Fibroblast of lung (primary cell): ENCODE results near the gene HOXA9. TPM values are rescaled to one million over a fixed set of nuclear protein-coding genes. Genes with fewer than 3 reads are reported as not detected.

ENCODE experiments used
- DNase-seq, 2 donors: peaks; one replicate each; pipeline versions ENCODE4 v3.0.0 to v3.0.0-alpha.2; 2010; ENCODE audit warnings: low read depth in 2 of 2
- H2AFZ ChIP-seq: 2 replicates; pipeline ENCODE4 v1.5.1; 2012; ENCODE audit warnings: low read length, control low read depth, inconsistent platforms
- H3K27ac ChIP-seq: 2 replicates; pipeline ENCODE4 v1.5.1; 2011; ENCODE audit warnings: low read length, control low read depth; ENCODE audit not compliant: insufficient read depth
- H3K27me3 ChIP-seq: 2 replicates; pipeline ENCODE4 v1.5.1; 2011; ENCODE audit warnings: mild to moderate bottlenecking, low read length; ENCODE audit not compliant: control insufficient read depth, insufficient read depth
- H3K36me3 ChIP-seq: 2 replicates; pipeline ENCODE4 v1.5.1; 2011; ENCODE audit warnings: low read length; ENCODE audit not compliant: control insufficient read depth, insufficient read depth
- H3K4me1 ChIP-seq: 2 replicates; pipeline ENCODE4 v1.5.1; 2011; ENCODE audit warnings: low read length; ENCODE audit not compliant: control insufficient read depth, insufficient read depth; ENCODE audit errors: extremely low read depth
- H3K4me2 ChIP-seq: 2 replicates; pipeline ENCODE4 v1.5.1; 2011; ENCODE audit warnings: low read length, control low read depth; ENCODE audit not compliant: insufficient read depth; ENCODE audit errors: extremely low read depth
- H3K4me3 ChIP-seq, 4 experiments: fragments of 200-600 bp in 1 of 4; sonication (generic) in 1 of 4; replicated peaks in 1 of 4; 2 replicates each; pipeline ENCODE4 v1.5.1; 2011 to 2016; ENCODE audit warnings: low read length in 4 of 4, low read depth in 3 of 4, mild to moderate bottlenecking in 3 of 4, control low read depth in 2 of 4, inconsistent platforms in 1 of 4, mixed read lengths in 1 of 4; ENCODE audit not compliant: insufficient read depth in 1 of 4; ENCODE audit errors: control extremely low read depth in 1 of 4
- H3K79me2 ChIP-seq: 2 replicates; pipeline ENCODE4 v1.5.1; 2012; ENCODE audit warnings: mild to moderate bottlenecking, low read length, inconsistent platforms; ENCODE audit not compliant: control insufficient read depth, insufficient read depth
- H3K9ac ChIP-seq: 2 replicates; pipeline ENCODE4 v1.5.1; 2011; ENCODE audit warnings: mild to moderate bottlenecking, low read length, control low read depth; ENCODE audit not compliant: insufficient read depth
- H3K9me3 ChIP-seq: 2 replicates; pipeline ENCODE4 v1.5.1; 2012; ENCODE audit warnings: low read depth, low read length; ENCODE audit not compliant: control insufficient read depth, insufficient read depth
- H4K20me1 ChIP-seq: 2 replicates; pipeline ENCODE4 v1.5.1; 2011; ENCODE audit warnings: low read length; ENCODE audit not compliant: control insufficient read depth, insufficient read depth; ENCODE audit errors: extremely low read depth
- EZH2 ChIP-seq: IDR thresholded peaks from 2 replicates; pipeline ENCODE4 v1.5.1; 2012; ENCODE audit warnings: low read length, control low read depth, mild to moderate bottlenecking; ENCODE audit errors: missing control alignments
- polyA plus RNA-seq, 2 donors: library from polyadenylated mRNA; depleted of rRNA in 1 of 2; stranded (reverse) in 1 of 2; unstranded in 1 of 2; fragments of >200 nt; gene quantifications; 2 replicates each; pipeline ENCODE4 v1.2.1, GENCODE V29; 2011 to 2012; ENCODE audit warnings: missing spikeins in 1 of 2
- total RNA-seq: library from RNA; depleted of rRNA; stranded (reverse); fragments of >200 nt; gene quantifications from 2 replicates; pipeline ENCODE4 v1.2.1, GENCODE V29; 2014
- TF ChIP-seq, protein P1 (sequence below), 2 donors: IDR thresholded peaks in 1 of 2; conservative IDR thresholded peaks in 1 of 2; 1 replicate in 1 of 2; 2 replicates in 1 of 2; pipeline ENCODE4 v1.5.1; 2011 to 2012; ENCODE audit warnings: low read length in 2 of 2, control low read depth in 1 of 2, inconsistent platforms in 1 of 2, low read depth in 1 of 2, mild to moderate bottlenecking in 1 of 2

HOXA9 gene
- total and polyA plus RNA-seq, 2 donors (not counting 1 experiment from before 2014, with no cell fraction given) = 0.08 TPM; not detected in 1

DNA sequence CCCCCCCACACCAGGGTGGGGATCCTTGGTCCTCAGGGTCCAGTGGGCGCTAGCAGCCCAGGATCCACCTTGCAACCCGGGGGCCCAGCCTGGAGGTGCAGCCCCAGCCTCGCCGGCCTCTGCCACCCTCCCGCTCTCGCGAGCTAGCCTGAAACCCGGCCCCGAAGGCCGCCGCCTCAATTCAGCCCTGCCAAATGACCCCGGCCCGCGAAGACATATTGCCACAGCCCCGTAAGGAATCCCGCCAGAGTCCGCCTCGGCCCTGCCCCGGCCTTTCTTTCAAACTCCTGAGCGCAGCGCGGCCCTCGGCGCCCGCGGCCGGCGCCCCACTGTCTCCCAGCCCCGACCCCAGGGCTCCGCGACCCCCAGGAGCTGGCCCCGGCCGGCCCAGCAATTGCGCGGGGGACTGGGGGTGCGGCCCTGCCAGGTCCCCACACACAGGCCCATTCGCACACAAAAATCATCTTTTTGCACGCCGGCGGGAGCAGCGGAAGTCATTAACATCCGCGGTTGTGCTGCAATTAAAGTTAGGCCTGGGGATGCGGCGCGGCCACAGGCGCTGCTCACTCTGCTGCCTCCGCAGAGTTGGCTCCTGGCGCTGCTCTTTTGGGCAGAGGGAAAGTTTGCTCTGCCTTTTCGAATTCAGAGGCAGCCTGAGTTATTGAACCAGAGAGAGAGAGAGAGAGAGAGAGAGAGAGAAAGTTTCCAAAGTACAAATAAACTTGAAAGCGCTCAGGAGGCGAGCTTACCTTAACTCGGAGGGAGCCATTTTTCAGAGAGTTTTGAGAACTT, 25.8 kb downstream of the HOXA9 start:
- H2AFZ ChIP-seq = no peak overlapping the region
- no peaks in the 10 kb centered on the region for H4K20me1 ChIP-seq
- peaks cover 2% of the 10 kb centered on the region for H3K36me3 ChIP-seq
- H3K4me3 ChIP-seq = peak overlapping the region; percentile 89 to 99 (median 94)
- H3K27me3 ChIP-seq = no peaks in the 10 kb centered on the region
- H3K4me2 ChIP-seq = peak overlapping the region; percentile 99
- H3K9ac ChIP-seq = peak overlapping the region; percentile 82
- peaks cover 26% of the 10 kb centered on the region for H3K4me1 ChIP-seq
- H3K9me3 ChIP-seq = no peaks in the 10 kb centered on the region
- H3K27ac ChIP-seq = peak overlapping the region; percentile 98
- H3K79me2 ChIP-seq = peaks cover 74% of the 10 kb centered on the region
- DNase-seq = no peak
- no peak for TF ChIP-seq EZH2
- TF ChIP-seq, protein P1, sequence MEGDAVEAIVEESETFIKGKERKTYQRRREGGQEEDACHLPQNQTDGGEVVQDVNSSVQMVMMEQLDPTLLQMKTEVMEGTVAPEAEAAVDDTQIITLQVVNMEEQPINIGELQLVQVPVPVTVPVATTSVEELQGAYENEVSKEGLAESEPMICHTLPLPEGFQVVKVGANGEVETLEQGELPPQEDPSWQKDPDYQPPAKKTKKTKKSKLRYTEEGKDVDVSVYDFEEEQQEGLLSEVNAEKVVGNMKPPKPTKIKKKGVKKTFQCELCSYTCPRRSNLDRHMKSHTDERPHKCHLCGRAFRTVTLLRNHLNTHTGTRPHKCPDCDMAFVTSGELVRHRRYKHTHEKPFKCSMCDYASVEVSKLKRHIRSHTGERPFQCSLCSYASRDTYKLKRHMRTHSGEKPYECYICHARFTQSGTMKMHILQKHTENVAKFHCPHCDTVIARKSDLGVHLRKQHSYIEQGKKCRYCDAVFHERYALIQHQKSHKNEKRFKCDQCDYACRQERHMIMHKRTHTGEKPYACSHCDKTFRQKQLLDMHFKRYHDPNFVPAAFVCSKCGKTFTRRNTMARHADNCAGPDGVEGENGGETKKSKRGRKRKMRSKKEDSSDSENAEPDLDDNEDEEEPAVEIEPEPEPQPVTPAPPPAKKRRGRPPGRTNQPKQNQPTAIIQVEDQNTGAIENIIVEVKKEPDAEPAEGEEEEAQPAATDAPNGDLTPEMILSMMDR (conservative IDR thresholded peaks at IDR 0.05 in 1 of 2, IDR thresholded peaks at IDR 0.05 in 1 of 2; ENCODE audit: low read depth in 1 of 2, low read length in 2 of 2) = no peak

DNA sequence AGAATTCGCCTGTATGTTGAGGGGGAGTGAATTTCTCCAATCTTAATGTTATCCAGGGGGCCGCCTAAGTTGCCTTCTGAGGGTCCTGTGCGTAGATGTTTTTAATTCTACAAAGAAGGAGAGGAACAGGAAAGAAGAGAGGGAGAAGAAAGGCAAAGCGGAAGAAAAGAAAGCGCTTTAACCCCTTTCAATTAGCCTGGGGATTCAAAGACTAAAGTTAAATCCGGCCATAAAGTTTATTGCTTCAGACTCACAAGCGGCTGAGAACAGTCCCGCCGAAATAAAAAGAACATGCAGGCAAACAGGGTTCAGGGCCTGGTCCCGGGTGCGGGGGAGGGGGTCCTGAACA, 26.4 kb downstream of the HOXA9 start:
- H3K4me2 ChIP-seq = peak overlapping the region; percentile 99
- TF ChIP-seq, protein P1 (conservative IDR thresholded peaks at IDR 0.05 in 1 of 2, IDR thresholded peaks at IDR 0.05 in 1 of 2; ENCODE audit: low read depth in 1 of 2, low read length in 2 of 2) = no peak
- no peak for TF ChIP-seq EZH2
- peaks cover 69% of the 10 kb centered on the region for H3K79me2 ChIP-seq
- peak overlapping the region; percentile 98 for H3K27ac ChIP-seq
- H4K20me1 ChIP-seq = no peaks in the 10 kb centered on the region
- DNase-seq = no peak
- no peaks in the 10 kb centered on the region for H3K9me3 ChIP-seq
- no peak overlapping the region for H2AFZ ChIP-seq
- H3K27me3 ChIP-seq = no peaks in the 10 kb centered on the region
- peak overlapping the region; percentile 57 to 99 (median 90) for H3K4me3 ChIP-seq
- H3K36me3 ChIP-seq = peaks cover 2% of the 10 kb centered on the region
- peaks cover 30% of the 10 kb centered on the region for H3K4me1 ChIP-seq
- H3K9ac ChIP-seq = peak overlapping the region; percentile 82

DNA sequence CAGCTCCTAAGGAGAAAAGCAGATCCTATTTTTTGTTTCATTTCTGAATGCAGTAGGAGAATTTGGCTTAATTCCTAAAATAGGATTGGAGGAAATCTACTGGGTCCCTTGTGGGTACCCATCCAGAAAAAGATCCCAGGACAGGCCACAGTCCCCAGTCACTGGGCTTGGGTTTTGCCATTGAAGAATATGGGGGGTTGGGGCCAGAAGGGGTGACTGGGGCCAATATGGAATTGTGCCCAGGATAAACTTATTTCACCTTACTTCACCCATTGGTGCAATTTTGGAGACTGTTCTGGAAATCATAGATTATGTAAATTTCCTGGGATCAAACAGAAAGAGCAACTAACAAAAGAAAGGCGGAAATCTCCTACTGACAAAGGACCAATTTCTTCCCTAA, 26.9 kb downstream of the HOXA9 start:
- no peak for DNase-seq
- H4K20me1 ChIP-seq = no peaks in the 10 kb centered on the region
- H3K27me3 ChIP-seq = no peaks in the 10 kb centered on the region
- H3K4me2 ChIP-seq = peak overlapping the region; percentile 99
- no peak for TF ChIP-seq EZH2
- TF ChIP-seq, protein P1 (conservative IDR thresholded peaks at IDR 0.05 in 1 of 2, IDR thresholded peaks at IDR 0.05 in 1 of 2; ENCODE audit: low read depth in 1 of 2, low read length in 2 of 2) = no peak
- no peak overlapping the region for H2AFZ ChIP-seq
- peaks cover 2% of the 10 kb centered on the region for H3K36me3 ChIP-seq
- H3K27ac ChIP-seq = peak overlapping the region; percentile 98
- H3K9me3 ChIP-seq = no peaks in the 10 kb centered on the region
- peaks cover 34% of the 10 kb centered on the region for H3K4me1 ChIP-seq
- peak overlapping the region in 3 of 4 experiments; percentile 2 to 99 (median 57) for H3K4me3 ChIP-seq
- peaks cover 70% of the 10 kb centered on the region for H3K79me2 ChIP-seq
- no peak overlapping the region for H3K9ac ChIP-seq
